Nephron (organoid): ENCODE results near the gene OR6B3.

Source experiments
- H3K27ac Mint-ChIP-seq, 3 experiments: 2 replicates each; pipeline ENCODE4 v1.8.0; 2020; ENCODE audit warnings: mixed read lengths in 3 of 3, mild to moderate bottlenecking in 2 of 3, moderate library complexity in 1 of 3
- H3K27me3 Mint-ChIP-seq: 2 replicates; pipeline ENCODE4 v1.8.0; 2021; ENCODE audit warnings: low read depth, mild to moderate bottlenecking, moderate library complexity, mixed read lengths
- H3K36me3 Mint-ChIP-seq: 2 replicates; pipeline ENCODE4 v1.8.0; 2020; ENCODE audit warnings: low read depth, mixed read lengths
- H3K4me1 Mint-ChIP-seq: 2 replicates; pipeline ENCODE4 v1.8.0; 2020; ENCODE audit warnings: mixed read lengths
- H3K4me3 Mint-ChIP-seq, 3 experiments: 2 replicates each; pipeline ENCODE4 v1.8.0; 2020; ENCODE audit warnings: mild to moderate bottlenecking in 3 of 3, mixed read lengths in 3 of 3, moderate library complexity in 2 of 3
- H3K9me3 Mint-ChIP-seq: 2 replicates; pipeline ENCODE4 v1.8.0; 2020; ENCODE audit warnings: mixed read lengths
- CTCF ChIP-seq, 3 experiments: fragments of 200-600 bp; sonication (generic); IDR thresholded peaks; one replicate each; pipeline ENCODE4 v1.5.0; 2021; ENCODE audit warnings: antibody characterized with exemption in 3 of 3; ENCODE audit not compliant: unreplicated experiment in 3 of 3

The OR6B3 gene

GRCh38 chr2:240053173-240054155 lies at the start of gene OR6B3:
OR6B3 (minus strand) TSS chr2:240053521.
- H3K27me3 Mint-ChIP-seq, result peaks cover 92% of the 10 kb centered on the region
- no peak within 1 kb of the TSS for H3K4me3 Mint-ChIP-seq
- no peak for TF ChIP-seq CTCF (IDR thresholded peaks at IDR 0.05; ENCODE audit: unreplicated experiment in 3 of 3)
- H3K9me3 Mint-ChIP-seq, result no peaks in the 10 kb centered on the region
- H3K27ac Mint-ChIP-seq, result no peak within 1 kb of the TSS
- H3K4me1 Mint-ChIP-seq, result no peaks in the 10 kb centered on the region
- no peaks in the 10 kb centered on the region for H3K36me3 Mint-ChIP-seq

- Mint-ChIP-seq H3K4me3 (no peak overlapping the region), H3K36me3 (no peaks in the 10 kb centered on the region), H3K9me3 (peaks cover 45% of the 10 kb centered on the region), H3K4me1 (no peaks in the 10 kb centered on the region), H3K27me3 (peaks cover 61% of the 10 kb centered on the region), H3K27ac (no peak overlapping the region)
- no peak for TF ChIP-seq CTCF (IDR thresholded peaks at IDR 0.05; ENCODE audit: unreplicated experiment in 3 of 3)
Observed at GRCh38 chr2:240098349-240098748, 45.0 kb upstream of the OR6B3 start.

GRCh38 chr2:240095556-240096523 lies 42.5 kb upstream of the OR6B3 start:
- Mint-ChIP-seq H3K9me3 (peaks cover 49% of the 10 kb centered on the region), H3K36me3 (no peaks in the 10 kb centered on the region), H3K27ac (no peak overlapping the region), H3K4me1 (no peaks in the 10 kb centered on the region), H3K4me3 (no peak overlapping the region), H3K27me3 (peaks cover 66% of the 10 kb centered on the region)
- TF ChIP-seq CTCF (IDR thresholded peaks at IDR 0.05; ENCODE audit: unreplicated experiment in 3 of 3), result no peak

- Mint-ChIP-seq H3K4me1 (no peaks in the 10 kb centered on the region), H3K27ac (no peak overlapping the region), H3K9me3 (peaks cover 39% of the 10 kb centered on the region), H3K27me3 (peaks cover 44% of the 10 kb centered on the region), H3K4me3 (no peak overlapping the region), H3K36me3 (no peaks in the 10 kb centered on the region)
- TF ChIP-seq CTCF (IDR thresholded peaks at IDR 0.05; ENCODE audit: unreplicated experiment in 3 of 3), result no peak
Observed at GRCh38 chr2:240089306-240089705, 36.0 kb upstream of the OR6B3 start.

- Mint-ChIP-seq H3K4me1 (no peaks in the 10 kb centered on the region), H3K36me3 (no peaks in the 10 kb centered on the region), H3K9me3 (peaks cover 30% of the 10 kb centered on the region), H3K4me3 (no peak overlapping the region), H3K27me3 (peaks cover 29% of the 10 kb centered on the region), H3K27ac (no peak overlapping the region)
- no peak for TF ChIP-seq CTCF (IDR thresholded peaks at IDR 0.05; ENCODE audit: unreplicated experiment in 3 of 3)
Observed at GRCh38 chr2:240086563-240086962, 33.2 kb upstream of the OR6B3 start.
